ENCODE results near the gene MANBA.

MANBA gene

GRCh38 chr4:102589743-102590142 is 171.0 kb downstream of the MANBA start:
- Histone ChIP-seq H3K36me3 (ENCODE audit: insufficient read depth) (no peaks in the 10 kb centered on the region), H3K4me3 (IDR thresholded peaks at IDR 0.05; ENCODE audit: insufficient read depth, low read depth, low read length) (no peak overlapping the region), H3K4me2 (no peak overlapping the region), H3K27ac (no peak overlapping the region), H4K20me1 (ENCODE audit: insufficient read depth) (no peaks in the 10 kb centered on the region), H3K9ac (no peak overlapping the region), H3K4me1 (ENCODE audit: low read depth, poor library complexity, severe bottlenecking) (no peaks in the 10 kb centered on the region), H3K79me2 (ENCODE audit: insufficient read depth, low read depth) (no peaks in the 10 kb centered on the region), H3K27me3 (ENCODE audit: insufficient read depth, low read depth) (no peaks in the 10 kb centered on the region), H2AFZ (ENCODE audit: low read depth) (no peak overlapping the region)
- TF ChIP-seq CTCF (conservative IDR thresholded peaks at IDR 0.05; ENCODE audit: low read depth, low read length): no peak

- Histone ChIP-seq H2AFZ (ENCODE audit: low read depth) (no peak overlapping the region), H3K9ac (no peak overlapping the region), H3K27ac (no peak overlapping the region), H3K4me2 (no peak overlapping the region), H3K4me1 (ENCODE audit: low read depth, poor library complexity, severe bottlenecking) (no peaks in the 10 kb centered on the region), H3K27me3 (ENCODE audit: insufficient read depth, low read depth) (no peaks in the 10 kb centered on the region), H3K36me3 (ENCODE audit: insufficient read depth) (no peaks in the 10 kb centered on the region), H3K79me2 (ENCODE audit: insufficient read depth, low read depth) (no peaks in the 10 kb centered on the region), H3K4me3 (IDR thresholded peaks at IDR 0.05; ENCODE audit: insufficient read depth, low read depth, low read length) (no peak overlapping the region), H4K20me1 (ENCODE audit: insufficient read depth) (no peaks in the 10 kb centered on the region)
- TF ChIP-seq CTCF (conservative IDR thresholded peaks at IDR 0.05; ENCODE audit: low read depth, low read length): no peak
These were observed 174.1 kb downstream of the MANBA start for GRCh38 chr4:102586644-102587021.

- Histone ChIP-seq H3K36me3 (ENCODE audit: insufficient read depth) (no peaks in the 10 kb centered on the region), H3K4me2 (no peak overlapping the region)
These were observed 174.6 kb downstream of the MANBA start for GRCh38 chr4:102586002-102586643.

GRCh38 chr4:102585329-102585728 is 175.4 kb downstream of the MANBA start:
- Histone ChIP-seq H3K36me3 (ENCODE audit: insufficient read depth) (no peaks in the 10 kb centered on the region), H3K27ac (no peak overlapping the region), H3K27me3 (ENCODE audit: insufficient read depth, low read depth) (no peaks in the 10 kb centered on the region), H3K4me1 (ENCODE audit: low read depth, poor library complexity, severe bottlenecking) (no peaks in the 10 kb centered on the region), H4K20me1 (ENCODE audit: insufficient read depth) (no peaks in the 10 kb centered on the region), H3K9ac (no peak overlapping the region), H3K79me2 (ENCODE audit: insufficient read depth, low read depth) (no peaks in the 10 kb centered on the region), H3K4me2 (no peak overlapping the region), H3K4me3 (IDR thresholded peaks at IDR 0.05; ENCODE audit: insufficient read depth, low read depth, low read length) (no peak overlapping the region), H2AFZ (ENCODE audit: low read depth) (no peak overlapping the region)
- no peak for TF ChIP-seq CTCF (conservative IDR thresholded peaks at IDR 0.05; ENCODE audit: low read depth, low read length)

More at GRCh38 chr4:102586002-102586643, 174.6 kb downstream of the MANBA start:
- no peaks in the 10 kb centered on the region for H3K27me3 ChIP-seq (ENCODE audit: insufficient read depth, low read depth)
- no peak overlapping the region for H2AFZ ChIP-seq (ENCODE audit: low read depth)
- H4K20me1 ChIP-seq (ENCODE audit: insufficient read depth): no peaks in the 10 kb centered on the region
- no peak for TF ChIP-seq CTCF (conservative IDR thresholded peaks at IDR 0.05; ENCODE audit: low read depth, low read length)
- H3K9ac ChIP-seq: no peak overlapping the region
- no peak overlapping the region for H3K4me3 ChIP-seq (IDR thresholded peaks at IDR 0.05; ENCODE audit: insufficient read depth, low read depth, low read length)
- no peak overlapping the region for H3K27ac ChIP-seq
- H3K79me2 ChIP-seq (ENCODE audit: insufficient read depth, low read depth): no peaks in the 10 kb centered on the region
- no peaks in the 10 kb centered on the region for H3K4me1 ChIP-seq (ENCODE audit: low read depth, poor library complexity, severe bottlenecking)
